HEK293T (cell line): ENCODE measurements around the gene ACTR3.
"Not testable (repeated sequence)": the region's sequence is repeated elsewhere in the genome, so short reads cannot be mapped to it uniquely, and the experiment has no call there.

Experiments
- CTCF ChIA-PET: fragments of 350-600 bp; formaldehyde crosslinking; extraction: SDS; loops from one replicate; lab custom pipeline; 2021; ENCODE audit warnings: antibody characterized with exemption, inconsistent platforms; lab: Yijun Ruan, JAX
- POLR2A ChIA-PET: fragments of 350-600 bp; formaldehyde crosslinking; extraction: SDS; loops from one replicate; lab custom pipeline; 2020; ENCODE audit warnings: antibody characterized with exemption, inconsistent platforms; lab: Yijun Ruan, JAX
- DNase-seq: peaks from one replicate; pipeline ENCODE4 v3.0.0; 2012; ENCODE audit warnings: mixed read lengths; ENCODE audit errors: extremely low spot score
- ARNT ChIP-seq: fragments of 450-650 bp; IDR thresholded peaks from 2 replicates; pipeline ENCODE4 v1.6.1; 2017; ENCODE audit warnings: mild to moderate bottlenecking
- BHLHE40 ChIP-seq: fragments of 450-650 bp; IDR thresholded peaks from 2 replicates; pipeline ENCODE4 v1.6.1; 2016; ENCODE audit warnings: mild to moderate bottlenecking, moderate library complexity, borderline replicate concordance
- CTBP1 ChIP-seq: fragments of 450-650 bp; IDR thresholded peaks from 2 replicates; pipeline ENCODE4 v1.6.1; 2016; ENCODE audit warnings: borderline replicate concordance
- ELF4 ChIP-seq: fragments of 450-650 bp; IDR thresholded peaks from 2 replicates; pipeline ENCODE4 v1.6.1; 2017; ENCODE audit warnings: antibody characterized with exemption
- FOXA1 ChIP-seq: fragments of 450-650 bp; IDR thresholded peaks from 2 replicates; pipeline ENCODE4 v1.6.1; 2016; ENCODE audit warnings: mild to moderate bottlenecking
- FOXK2 ChIP-seq: fragments of 450-650 bp; IDR thresholded peaks from 2 replicates; pipeline ENCODE4 v1.6.1; 2016; ENCODE audit warnings: mild to moderate bottlenecking
- FOXM1 ChIP-seq: fragments of 450-650 bp; IDR thresholded peaks from 2 replicates; pipeline ENCODE4 v1.6.1; 2017; ENCODE audit warnings: mild to moderate bottlenecking, borderline replicate concordance
- HDGF ChIP-seq: fragments of 450-650 bp; IDR thresholded peaks from 2 replicates; pipeline ENCODE4 v1.6.1; 2017; ENCODE audit warnings: antibody characterized with exemption, borderline replicate concordance
- L3MBTL2 ChIP-seq: fragments of 450-650 bp; conservative IDR thresholded peaks from 2 replicates; pipeline ENCODE4 v1.6.1; 2016; ENCODE audit warnings: mild to moderate bottlenecking
- LEF1 ChIP-seq: fragments of 450-650 bp; IDR thresholded peaks from 2 replicates; pipeline ENCODE4 v1.6.1; 2017; ENCODE audit warnings: mild to moderate bottlenecking, borderline replicate concordance
- NFRKB ChIP-seq: fragments of 450-650 bp; IDR thresholded peaks from 2 replicates; pipeline ENCODE4 v1.6.1; 2016; ENCODE audit warnings: mild to moderate bottlenecking, moderate library complexity
- PKNOX1 ChIP-seq: fragments of 450-650 bp; IDR thresholded peaks from 2 replicates; pipeline ENCODE4 v1.6.1; 2016
- SP1 ChIP-seq: fragments of 450-650 bp; IDR thresholded peaks from 2 replicates; pipeline ENCODE4 v1.6.1; 2017
- SUZ12 ChIP-seq: fragments of 450-650 bp; IDR thresholded peaks from 2 replicates; pipeline ENCODE4 v1.6.1; 2016; ENCODE audit warnings: mild to moderate bottlenecking
- TARDBP ChIP-seq: fragments of 450-650 bp; IDR thresholded peaks from 2 replicates; pipeline ENCODE4 v1.6.1; 2016
- ZNF384 ChIP-seq: fragments of 450-650 bp; IDR thresholded peaks from 2 replicates; pipeline ENCODE4 v1.6.1; 2016

ACTR3 gene

GRCh38 chr2:113937501-113937900 is 47.6 kb downstream of the ACTR3 start:
- DNase-seq: no peak
- TF ChIP-seq ARNT (no peak), FOXA1 (no peak), ELF4 (no peak), PKNOX1 (no peak), TARDBP (no peak), LEF1 (no peak), SP1 (no peak), SUZ12 (no peak), L3MBTL2 (no peak), CTBP1 (no peak), FOXK2 (no peak), BHLHE40 (no peak), HDGF (no peak), NFRKB (no peak), FOXM1 (no peak), ZNF384 (no peak)
- ChIA-PET CTCF (interaction anchor here (0.6 kb wide), 1 partner anchor 49 kb away, joined by 3 read pairs; no protein-coding TSS in a partner anchor), POLR2A (no interaction called here)

GRCh38 chr2:113940891-113941290 is 51.0 kb downstream of the ACTR3 start:
- no peak for DNase-seq

GRCh38 chr2:113945784-113946183 is 55.9 kb downstream of the ACTR3 start:
- CTCF ChIA-PET, DNase-seq, POLR2A ChIA-PET: not testable (repeated sequence)

More at GRCh38 chr2:113940891-113941290, 51.0 kb downstream of the ACTR3 start:
- POLR2A ChIA-PET: no interaction called here
- CTCF ChIA-PET: no interaction called here
- TF ChIP-seq FOXK2: no peak
- no peak for TF ChIP-seq HDGF
- no peak for TF ChIP-seq ZNF384
- TF ChIP-seq FOXA1: no peak
- no peak for TF ChIP-seq L3MBTL2
- TF ChIP-seq CTBP1: no peak
- no peak for TF ChIP-seq ELF4
- no peak for TF ChIP-seq BHLHE40
- TF ChIP-seq SP1: no peak
- TF ChIP-seq NFRKB: no peak
- TF ChIP-seq LEF1: no peak
- no peak for TF ChIP-seq SUZ12
- no peak for TF ChIP-seq TARDBP
- TF ChIP-seq FOXM1: no peak
- TF ChIP-seq PKNOX1: no peak
- no peak for TF ChIP-seq ARNT

DNA sequence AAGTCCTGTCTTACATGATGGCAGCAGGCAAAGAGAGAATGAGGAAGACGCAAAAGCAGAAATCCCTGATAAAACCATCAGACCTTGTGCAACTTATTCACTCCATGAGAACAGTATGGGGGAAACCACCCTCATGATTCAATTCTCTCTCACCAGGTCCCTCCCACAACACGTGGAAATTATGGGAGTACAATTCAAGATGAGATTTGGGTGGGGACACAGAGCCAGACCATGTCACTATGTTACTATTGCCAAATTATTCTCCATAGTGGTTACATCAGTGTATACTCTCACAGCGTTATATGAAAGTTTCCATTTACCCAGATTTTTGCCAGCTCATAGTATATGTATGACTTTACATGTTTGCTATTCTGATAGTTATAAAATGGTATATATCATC is 61.0 kb downstream of the ACTR3 start:
- DNase-seq, POLR2A ChIA-PET, CTCF ChIA-PET: not testable (repeated sequence)

- TF ChIP-seq NFRKB (no peak), TARDBP (no peak), HDGF (no peak), CTBP1 (no peak), L3MBTL2 (no peak), ZNF384 (no peak), SUZ12 (no peak), ELF4 (no peak), FOXM1 (no peak), FOXK2 (no peak), ARNT (no peak), SP1 (no peak), BHLHE40 (no peak), FOXA1 (no peak)
- CTCF ChIA-PET: no interaction called here
- POLR2A ChIA-PET: no interaction called here
- no peak for DNase-seq
Measured at GRCh38 chr2:113961000-113961399, 71.1 kb downstream of the ACTR3 start.

DNA sequence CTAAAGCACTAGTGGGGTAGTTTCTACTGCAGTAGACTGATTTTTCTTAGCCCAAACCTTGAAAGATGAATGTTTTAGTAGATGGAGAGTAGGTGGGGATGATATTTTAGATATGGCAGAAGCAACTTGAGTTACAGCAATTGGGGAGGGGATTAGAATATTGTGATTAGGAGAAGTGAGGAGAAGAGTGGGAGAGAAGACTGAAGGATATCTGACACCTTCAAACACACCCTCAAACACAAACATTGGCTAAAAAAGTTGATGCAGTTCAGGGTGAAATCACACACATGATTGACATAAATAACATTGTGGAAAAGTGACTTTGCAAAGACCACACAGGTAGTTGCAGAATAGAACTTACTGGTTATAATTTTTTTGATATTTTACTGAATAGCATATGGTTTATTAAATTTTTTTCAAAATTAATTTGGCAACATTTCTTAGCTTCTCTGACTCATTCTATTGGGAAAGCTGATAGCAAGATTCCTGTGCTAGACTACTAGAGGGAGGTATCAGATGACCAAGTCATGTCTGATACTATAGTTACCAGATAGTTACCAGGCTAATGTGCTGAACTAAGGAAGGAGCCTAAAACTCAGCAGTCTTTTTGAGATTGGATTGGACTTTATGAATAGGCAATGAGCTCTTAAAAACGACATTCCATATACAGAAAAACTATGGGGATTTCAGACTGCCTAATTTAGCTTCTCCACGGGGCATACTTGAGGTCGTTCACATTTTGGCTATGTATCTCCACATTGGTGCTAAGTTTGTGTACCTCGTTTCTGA is 73.0 kb downstream of the ACTR3 start:
- POLR2A ChIA-PET: interaction anchor here (1.2 kb wide), 1 partner anchor 206 kb away, joined by 5 read pairs; the partner anchor contains the start of gene SLC35F5
- DNase-seq: no peak

More for the DNA sequence above, 73.0 kb downstream of the ACTR3 start:
- CTCF ChIA-PET: interaction anchor here (0.6 kb wide), 1 partner anchor 175 kb away, joined by 3 read pairs; no protein-coding TSS in a partner anchor
- 0 out of 2 replicates have a peak, but pooled peaks have one; percentile 6 for TF ChIP-seq PKNOX1
- TF ChIP-seq FOXM1: no peak
